ENCODE data around the gene ANP32E.

- no peak for TF ChIP-seq EZH2 (IDR thresholded peaks at IDR 0.05)
- TF ChIP-seq POLR2AphosphoS5 (IDR thresholded peaks at IDR 0.05; ENCODE audit: low read depth, low read length), result no peak
- TF ChIP-seq CEBPB (IDR thresholded peaks at IDR 0.05; ENCODE audit: low read depth), result no peak
- no peak for TF ChIP-seq POLR2A (IDR thresholded peaks at IDR 0.05; ENCODE audit: borderline replicate concordance, extremely low read depth, insufficient read depth, insufficient read length)
- TF ChIP-seq ZNF274 (IDR thresholded peaks at IDR 0.05; ENCODE audit: low read depth, low read length), result no peak
- no peak for TF ChIP-seq CTCF (IDR thresholded peaks at IDR 0.05 in 2 of 3, conservative IDR thresholded peaks at IDR 0.05 in 1 of 3; ENCODE audit: borderline replicate concordance in 1 of 3, insufficient read depth in 1 of 3, low read depth in 2 of 3, low read length in 2 of 3)
- TF ChIP-seq SIN3A (IDR thresholded peaks at IDR 0.05; ENCODE audit: low read depth), result no peak
- no peak for TF ChIP-seq MAX (IDR thresholded peaks at IDR 0.05)
- TF ChIP-seq ZBTB33 (IDR thresholded peaks at IDR 0.05; ENCODE audit: extremely low read depth, insufficient replicate concordance, low read length), result no peak
- TF ChIP-seq REST (IDR thresholded peaks at IDR 0.05; ENCODE audit: low read depth), result no peak
These were observed 53.7 kb downstream of the ANP32E start for GRCh38 chr1:150182247-150182646.
